HepG2 (cell line): ENCODE measurements around the gene ITGB5. TPM values are rescaled to one million over a fixed set of nuclear protein-coding genes. Genes with fewer than 3 reads are reported as not detected.

ENCODE experiments used
- MED1 ChIP-seq: sonication (generic); formaldehyde crosslinking; IDR thresholded peaks from 2 replicates; pipeline ENCODE4 v1.4.0; 2020; ENCODE audit warnings: missing genetic modification reagents
- RERE ChIP-seq: IDR thresholded peaks from 2 replicates; pipeline ENCODE4 v1.6.1; 2016; ENCODE audit warnings: low read depth, missing genetic modification reagents, missing compliant biosample characterization
- TEF ChIP-seq: sonication (generic); formaldehyde crosslinking; IDR thresholded peaks from 2 replicates; pipeline ENCODE4 v1.5.0; 2020; ENCODE audit warnings: missing genetic modification reagents
- YY1 ChIP-seq: IDR thresholded peaks from 2 replicates; pipeline ENCODE4 v1.6.1; 2011; ENCODE audit warnings: low read length, low read depth, moderate library complexity, mild to moderate bottlenecking; ENCODE audit not compliant: insufficient read depth, insufficient replicate concordance
- ZBED4 ChIP-seq: sonication (generic); formaldehyde crosslinking; IDR thresholded peaks from 2 replicates; pipeline ENCODE4 v1.4.0; 2020; ENCODE audit warnings: missing genetic modification reagents, borderline replicate concordance
- ZHX1 ChIP-seq: sonication (generic); formaldehyde crosslinking; IDR thresholded peaks from 2 replicates; pipeline ENCODE4 v1.8.1; 2022; ENCODE audit warnings: low read depth, mild to moderate bottlenecking, missing genetic modification reagents
- ZNF160 ChIP-seq: sonication (generic); formaldehyde crosslinking; IDR thresholded peaks from 2 replicates; pipeline ENCODE4 v1.8.0; 2022; ENCODE audit warnings: mild to moderate bottlenecking, inconsistent platforms, missing genetic modification reagents
- ZNF572 ChIP-seq: sonication (generic); formaldehyde crosslinking; IDR thresholded peaks from 2 replicates; pipeline ENCODE4 v1.5.1; 2020; ENCODE audit warnings: mild to moderate bottlenecking, missing genetic modification reagents
- ZNF709 ChIP-seq: sonication (generic); formaldehyde crosslinking; IDR thresholded peaks from 2 replicates; pipeline ENCODE4 v1.5.0; 2020; ENCODE audit warnings: mild to moderate bottlenecking, missing genetic modification reagents
- ZNF883 ChIP-seq: sonication (generic); formaldehyde crosslinking; IDR thresholded peaks from 2 replicates; pipeline ENCODE4 v1.5.1; 2020; ENCODE audit warnings: mild to moderate bottlenecking, missing genetic modification reagents; ENCODE audit errors: not compliant biosample characterization
- polyA plus RNA-seq, 8 experiments: library from polyadenylated mRNA; depleted of rRNA in 3 of 8; stranded (reverse) in 7 of 8; unstranded in 1 of 8; fragments of >200 nt; fragmentation: Illumina TruSeq in 4 of 8; extraction: Trizol in 4 of 8; gene quantifications; 2 replicates each; pipeline versions ENCODE4 v1.2.1 to v1.2.3, GENCODE V29; 2011 to 2016; ENCODE audit warnings: low read depth in 4 of 8, missing spikeins in 1 of 8, mixed read lengths in 1 of 8; ENCODE audit not compliant: insufficient read depth in 1 of 8
- total RNA-seq, 5 experiments: library from RNA; depleted of rRNA; stranded (reverse); fragments of >200 nt; fragmentation: Illumina TruSeq; extraction: Trizol; gene quantifications; 2 replicates each; pipeline ENCODE4 v1.2.3, GENCODE V29; 2016; ENCODE audit warnings: low read depth in 1 of 5

The ITGB5 gene
- total and polyA plus RNA-seq, 2 of the 13 experiments (the other 11 are each of a cell fraction or from before 2014, with no cell fraction given), result 74.1 to 343 TPM

GRCh38 chr3:124763206-124763605 lies 124.0 kb downstream of the ITGB5 start (continued):
- TF ChIP-seq ZBED4 (CRISPR knock-in tag), result no peak
- TF ChIP-seq TEF (CRISPR knock-in tag), result no peak
- TF ChIP-seq RERE (CRISPR knock-in tag), result no peak
- no peak for TF ChIP-seq ZNF883
- TF ChIP-seq ZHX1, result no peak
- TF ChIP-seq ZNF160 (CRISPR knock-in tag), result no peak
- no peak for TF ChIP-seq ZNF572 (CRISPR knock-in tag)
- no peak for TF ChIP-seq ZNF709 (CRISPR knock-in tag)
- TF ChIP-seq YY1, result no peak
- TF ChIP-seq MED1 (CRISPR knock-in tag), result no peak
